PC-9 (cell line): Measurements from ENCODE around the gene BTG3. TPM values are rescaled to one million over a fixed set of nuclear protein-coding genes. Genes with fewer than 3 reads are reported as not detected.

ENCODE experiments used
- BruUV-seq: library from RNA; stranded (reverse); fragments of 400-500 nt; replicated peaks from 2 replicates; lab custom pipeline; 2021; lab: Mats Ljungman, UMichigan
- CTCF ChIA-PET: fragments of 300-600 bp; sonication (Branson Sonifier 250); formaldehyde crosslinking; loops from one replicate; lab custom pipeline; 2022; ENCODE audit warnings: antibody characterized with exemption; lab: Charles Lee
- POLR2A ChIA-PET: fragments of 300-600 bp; sonication (Branson Sonifier 250); formaldehyde crosslinking; loops from one replicate; lab custom pipeline; 2022; ENCODE audit warnings: antibody characterized with exemption; ENCODE audit not compliant: unreplicated experiment; lab: Charles Lee
- DNase-seq, 2 experiments: peaks; one replicate each; pipeline versions ENCODE4 v3.0.0 to v3.0.0-alpha.2; 2015 to 2022; ENCODE audit warnings: mixed read lengths in 1 of 2
- H2AFZ ChIP-seq: fragments of 200-600 bp; sonication (generic); 2 replicates; pipeline ENCODE4 v1.8.1; 2017; ENCODE audit warnings: antibody characterized with exemption
- H3F3A ChIP-seq: fragments of 200-600 bp; sonication (generic); 2 replicates; pipeline ENCODE4 v1.8.1; 2017; ENCODE audit warnings: antibody characterized with exemption, mild to moderate bottlenecking, low read depth; ENCODE audit not compliant: insufficient read depth
- H3K27ac ChIP-seq: fragments of 200-600 bp; sonication (generic); 2 replicates; pipeline ENCODE4 v1.6.1; 2016; ENCODE audit warnings: mixed run types
- H3K27me3 ChIP-seq: fragments of 200-600 bp; sonication (generic); 2 replicates; pipeline ENCODE4 v1.6.1; 2016; ENCODE audit warnings: low read depth, mixed run types; ENCODE audit not compliant: insufficient read depth
- H3K36me3 ChIP-seq: fragments of 200-600 bp; sonication (generic); 2 replicates; pipeline ENCODE4 v1.6.1; 2016; ENCODE audit warnings: low read depth, mixed run types
- H3K4me1 ChIP-seq: fragments of 200-600 bp; sonication (generic); replicated peaks from 2 replicates; pipeline ENCODE4 v1.6.1; 2016; ENCODE audit warnings: mixed run types; ENCODE audit not compliant: insufficient read depth
- H3K4me2 ChIP-seq: fragments of 200-600 bp; sonication (generic); 2 replicates; pipeline ENCODE4 v1.6.1; 2017; ENCODE audit warnings: mixed run types
- H3K4me3 ChIP-seq: fragments of 200-600 bp; sonication (generic); 2 replicates; pipeline ENCODE4 v1.6.1; 2016; ENCODE audit warnings: mixed run types
- H3K79me2 ChIP-seq: fragments of 200-600 bp; sonication (generic); 2 replicates; pipeline ENCODE4 v1.6.1; 2017; ENCODE audit warnings: low read depth, mixed run types
- H3K9me2 ChIP-seq: fragments of 200-600 bp; sonication (generic); 2 replicates; pipeline ENCODE4 v1.8.1; 2017; ENCODE audit warnings: mild to moderate bottlenecking; ENCODE audit not compliant: insufficient read depth
- H3K9me3 ChIP-seq: fragments of 200-600 bp; sonication (generic); 2 replicates; pipeline ENCODE4 v1.8.1; 2016; ENCODE audit warnings: low read depth; ENCODE audit not compliant: insufficient read depth
- H4K20me1 ChIP-seq: fragments of 200-600 bp; sonication (generic); 2 replicates; pipeline ENCODE4 v1.8.1; 2017; ENCODE audit not compliant: insufficient read depth
- EZH2 ChIP-seq: fragments of 200-600 bp; sonication (generic); IDR thresholded peaks from 2 replicates; pipeline ENCODE4 v1.8.0; 2017; ENCODE audit warnings: antibody characterized with exemption, low read depth
- intact Hi-C: fragments of 100-400 bp; cut with micrococcal nuclease; formaldehyde crosslinking; loops from one replicate; pipeline ENCODE4 v1.10.0; 2022; ENCODE audit not compliant: unreplicated experiment
- total RNA-seq: library from RNA; stranded (reverse); gene quantifications from 2 replicates; pipeline ENCODE4 v1.2.3, GENCODE V29; 2021
- TF ChIP-seq, protein P1 (sequence below): fragments of 200-600 bp; sonication (generic); conservative IDR thresholded peaks from 2 replicates; pipeline ENCODE4 v1.6.1; 2017; ENCODE audit warnings: mixed run types, antibody characterized with exemption, mild to moderate bottlenecking, moderate library complexity

The BTG3 gene
- total RNA-seq, 1 experiment from 2014 or later, result 24.3 TPM

DNA sequence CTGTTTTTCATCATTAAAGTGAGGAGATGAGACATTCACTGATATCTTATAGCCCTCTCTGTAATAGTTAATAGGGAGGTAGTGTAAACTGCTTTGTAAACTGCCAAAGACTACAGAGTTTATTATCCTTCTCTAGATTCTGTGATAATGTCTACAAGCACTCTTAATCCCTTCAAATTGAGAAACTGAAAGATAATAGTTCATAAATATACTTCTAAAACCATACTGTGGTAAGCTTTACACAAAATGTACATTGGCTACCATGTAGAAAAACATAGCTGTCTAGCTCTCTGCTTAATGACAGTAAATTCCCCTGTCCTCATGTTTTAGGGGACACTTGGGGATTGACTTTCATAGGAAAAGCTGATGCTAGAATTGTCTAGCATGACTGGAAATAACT, 60.3 kb downstream of the BTG3 start:
- CTCF ChIA-PET, result no interaction called here

DNA sequence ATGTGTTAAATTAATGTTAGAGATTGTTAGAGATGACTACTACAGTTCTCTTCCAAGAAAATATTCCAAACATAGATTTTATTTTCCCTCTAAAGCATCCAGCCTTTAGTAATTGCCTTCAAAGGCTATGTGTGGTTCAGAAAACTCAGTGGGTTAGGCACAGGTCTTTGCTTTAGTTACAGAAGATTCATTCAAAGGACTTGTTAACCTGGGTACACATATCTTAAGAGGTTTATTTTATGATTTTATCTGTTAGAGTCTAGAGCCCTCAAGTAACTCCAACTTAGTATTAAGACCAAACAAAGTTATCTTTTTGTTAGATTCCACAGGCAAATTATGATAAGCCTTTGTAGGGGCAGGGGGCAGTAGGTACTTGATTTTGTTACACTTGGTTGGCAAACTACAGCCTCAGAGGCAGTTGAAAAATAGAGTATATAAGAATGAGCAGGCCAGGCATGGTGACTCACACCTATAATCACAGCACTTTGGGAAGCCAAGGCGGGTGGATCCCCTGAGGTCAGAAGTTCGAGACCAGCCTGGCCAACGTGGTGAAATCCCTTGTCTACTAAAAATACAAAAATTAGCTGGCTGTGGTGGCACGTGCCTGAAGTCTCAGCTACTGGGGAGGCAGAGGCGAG, 61.9 kb downstream of the BTG3 start:
- no peak overlapping the region for H2AFZ ChIP-seq
- no peaks in the 10 kb centered on the region; the same call in 1 of the 2 replicates for H3K36me3 ChIP-seq
- peaks cover 23% of the 10 kb centered on the region; the same call in 1 of the 2 replicates for H3K4me1 ChIP-seq
- DNase-seq, result no peak
- TF ChIP-seq, protein P1, sequence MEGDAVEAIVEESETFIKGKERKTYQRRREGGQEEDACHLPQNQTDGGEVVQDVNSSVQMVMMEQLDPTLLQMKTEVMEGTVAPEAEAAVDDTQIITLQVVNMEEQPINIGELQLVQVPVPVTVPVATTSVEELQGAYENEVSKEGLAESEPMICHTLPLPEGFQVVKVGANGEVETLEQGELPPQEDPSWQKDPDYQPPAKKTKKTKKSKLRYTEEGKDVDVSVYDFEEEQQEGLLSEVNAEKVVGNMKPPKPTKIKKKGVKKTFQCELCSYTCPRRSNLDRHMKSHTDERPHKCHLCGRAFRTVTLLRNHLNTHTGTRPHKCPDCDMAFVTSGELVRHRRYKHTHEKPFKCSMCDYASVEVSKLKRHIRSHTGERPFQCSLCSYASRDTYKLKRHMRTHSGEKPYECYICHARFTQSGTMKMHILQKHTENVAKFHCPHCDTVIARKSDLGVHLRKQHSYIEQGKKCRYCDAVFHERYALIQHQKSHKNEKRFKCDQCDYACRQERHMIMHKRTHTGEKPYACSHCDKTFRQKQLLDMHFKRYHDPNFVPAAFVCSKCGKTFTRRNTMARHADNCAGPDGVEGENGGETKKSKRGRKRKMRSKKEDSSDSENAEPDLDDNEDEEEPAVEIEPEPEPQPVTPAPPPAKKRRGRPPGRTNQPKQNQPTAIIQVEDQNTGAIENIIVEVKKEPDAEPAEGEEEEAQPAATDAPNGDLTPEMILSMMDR, result no peak
- no peak for TF ChIP-seq EZH2
- ChIA-PET POLR2A (no interaction called here), CTCF (no interaction called here)
- no peaks in the 10 kb centered on the region; the same call in none of the 2 replicates for H3F3A ChIP-seq
- H4K20me1 ChIP-seq, result no peaks in the 10 kb centered on the region
- H3K4me3 ChIP-seq, result no peak overlapping the region
- no peak overlapping the region for H3K4me2 ChIP-seq
- H3K27me3 ChIP-seq, result no peaks in the 10 kb centered on the region
- no peaks in the 10 kb centered on the region for H3K9me3 ChIP-seq
- BruUV-seq, result no TSS peak
- intact Hi-C loops, result no loop called here
- no peaks in the 10 kb centered on the region for H3K9me2 ChIP-seq
- no peak overlapping the region for H3K27ac ChIP-seq
- no peaks in the 10 kb centered on the region for H3K79me2 ChIP-seq

More for the DNA sequence above, 60.3 kb downstream of the BTG3 start:
- Histone ChIP-seq H3K9me2 (no peaks in the 10 kb centered on the region), H3F3A (no peaks in the 10 kb centered on the region; the same call in none of the 2 replicates), H3K4me1 (peaks cover 21% of the 10 kb centered on the region; the same call in 1 of the 2 replicates), H3K9me3 (no peaks in the 10 kb centered on the region), H3K27ac (no peak overlapping the region), H4K20me1 (no peaks in the 10 kb centered on the region), H2AFZ (no peak overlapping the region), H3K36me3 (no peaks in the 10 kb centered on the region; the same call in 1 of the 2 replicates), H3K4me2 (no peak overlapping the region), H3K27me3 (no peaks in the 10 kb centered on the region), H3K4me3 (no peak overlapping the region), H3K79me2 (no peaks in the 10 kb centered on the region)
- no peak for TF ChIP-seq EZH2
- intact Hi-C loops, result no loop called here
- DNase-seq, result no peak
- no TSS peak for BruUV-seq
- POLR2A ChIA-PET, result interaction anchor here (0.7 kb wide), 1 partner anchor 39 kb away, joined by 4 read pairs; no protein-coding TSS in a partner anchor

DNA sequence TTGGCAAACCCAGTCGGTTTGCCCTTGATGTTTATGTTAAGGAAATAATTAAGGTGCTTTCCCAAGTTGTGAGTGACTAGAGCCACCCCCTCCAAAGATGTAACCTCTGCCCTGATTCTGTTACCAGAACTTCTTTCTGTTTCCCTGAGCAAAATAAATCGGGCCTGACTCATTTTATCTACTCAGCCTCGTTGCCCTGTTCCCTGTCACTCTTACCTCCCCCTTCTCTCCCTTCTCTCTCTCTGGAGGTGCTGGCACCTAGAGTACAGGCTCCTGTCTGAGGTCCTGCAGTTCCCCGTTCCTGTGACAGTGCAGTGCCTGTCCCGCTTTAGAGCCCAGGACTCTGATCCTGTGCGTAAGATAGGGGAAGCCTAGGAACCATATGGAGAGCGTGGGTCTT, 64.4 kb downstream of the BTG3 start:
- no peak for DNase-seq
- no peaks in the 10 kb centered on the region for H3K27me3 ChIP-seq
- ChIA-PET POLR2A (no interaction called here), CTCF (no interaction called here)
- no peaks in the 10 kb centered on the region for H4K20me1 ChIP-seq
- H3K4me2 ChIP-seq, result no peak overlapping the region
- no peak overlapping the region for H3K4me3 ChIP-seq
- H3K4me1 ChIP-seq, result peaks cover 23% of the 10 kb centered on the region; the same call in 1 of the 2 replicates
- intact Hi-C loops, result no loop called here
- no TSS peak for BruUV-seq
- H3K79me2 ChIP-seq, result peaks cover 9% of the 10 kb centered on the region
- no peaks in the 10 kb centered on the region; the same call in none of the 2 replicates for H3F3A ChIP-seq
- H3K36me3 ChIP-seq, result no peaks in the 10 kb centered on the region; the same call in 1 of the 2 replicates
- no peak overlapping the region for H3K27ac ChIP-seq
- no peaks in the 10 kb centered on the region for H3K9me3 ChIP-seq
- no peaks in the 10 kb centered on the region for H3K9me2 ChIP-seq
- H2AFZ ChIP-seq, result no peak overlapping the region
- TF ChIP-seq EZH2, result no peak
- TF ChIP-seq, protein P1, result no peak
